ENCODE measurements around the gene CATSPER4. TPM values are rescaled to one million over a fixed set of nuclear protein-coding genes. Genes with fewer than 3 reads are reported as not detected.
A peak's percentile ranks its signal among the peaks of the same experiment; 100 is the strongest.

CATSPER4 gene
- total RNA-seq, 3 donors from 2014 or later (not counting 1 experiment from before 2014, with no cell fraction given), result not detected

DNA sequence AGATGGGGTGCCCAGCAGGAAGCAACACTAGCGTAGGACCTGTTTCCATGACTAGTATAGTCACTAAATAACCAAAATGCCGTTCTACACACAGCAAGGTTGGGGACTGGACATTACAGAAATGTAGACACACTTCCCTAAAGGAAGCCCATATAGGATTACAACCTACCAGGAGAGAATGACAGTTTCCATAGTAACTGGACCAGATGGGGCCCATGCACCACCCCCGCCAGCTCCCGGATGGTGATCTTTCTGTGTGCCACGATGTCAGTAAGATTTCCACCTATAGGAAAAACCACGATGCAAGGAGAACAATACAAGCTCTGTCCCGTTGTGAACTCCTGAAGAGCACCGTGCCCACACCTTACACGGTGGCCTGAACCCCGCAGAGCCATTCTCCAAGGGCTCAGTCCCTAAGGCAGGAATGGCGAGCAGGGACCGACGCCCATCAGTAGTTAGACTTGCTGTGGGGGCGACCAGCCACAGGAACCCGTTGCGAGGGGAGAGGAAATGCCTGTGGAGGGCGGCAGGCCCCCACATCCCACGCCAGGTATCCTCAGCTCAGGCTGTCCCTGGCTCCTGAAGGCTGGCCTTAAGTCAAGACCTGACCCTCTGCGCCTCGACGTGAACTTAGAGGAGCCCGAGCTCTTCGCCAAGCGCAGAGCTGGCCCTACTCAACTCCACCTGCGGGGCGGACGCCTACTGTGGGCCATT is 30.0 kb downstream of the CATSPER4 start:
- no peaks in the 10 kb centered on the region for H3K9me3 Mint-ChIP-seq
- H3K9me3 ChIP-seq (ENCODE audit: control insufficient read depth, insufficient read depth, low read length), result no peaks in the 10 kb centered on the region
- peaks cover 0 to 2% of the 10 kb centered on the region in 2 donors for H3K27me3 Mint-ChIP-seq (ENCODE audit: low read depth in 2 of 2)
- no peaks in the 10 kb centered on the region for H3K27me3 ChIP-seq (ENCODE audit: control insufficient read depth, insufficient read depth, low read length)
- H3K27ac Mint-ChIP-seq, result no peak overlapping the region
- DNase-seq (no peak), ATAC-seq (no peak)
- no peaks in the 10 kb centered on the region for H3K36me3 ChIP-seq (ENCODE audit: control insufficient read depth, insufficient read depth, low read length)
- peaks cover 8% of the 10 kb centered on the region for H3K4me1 ChIP-seq (ENCODE audit: control insufficient read depth, insufficient read depth, low read length)
- peaks cover 0 to 5% of the 10 kb centered on the region in 2 donors for H3K4me1 Mint-ChIP-seq
- 74% methylated on average over 27 of the region's 27 CpGs for WGBS (ENCODE audit: insufficient coverage)
- TF ChIP-seq, protein P1, sequence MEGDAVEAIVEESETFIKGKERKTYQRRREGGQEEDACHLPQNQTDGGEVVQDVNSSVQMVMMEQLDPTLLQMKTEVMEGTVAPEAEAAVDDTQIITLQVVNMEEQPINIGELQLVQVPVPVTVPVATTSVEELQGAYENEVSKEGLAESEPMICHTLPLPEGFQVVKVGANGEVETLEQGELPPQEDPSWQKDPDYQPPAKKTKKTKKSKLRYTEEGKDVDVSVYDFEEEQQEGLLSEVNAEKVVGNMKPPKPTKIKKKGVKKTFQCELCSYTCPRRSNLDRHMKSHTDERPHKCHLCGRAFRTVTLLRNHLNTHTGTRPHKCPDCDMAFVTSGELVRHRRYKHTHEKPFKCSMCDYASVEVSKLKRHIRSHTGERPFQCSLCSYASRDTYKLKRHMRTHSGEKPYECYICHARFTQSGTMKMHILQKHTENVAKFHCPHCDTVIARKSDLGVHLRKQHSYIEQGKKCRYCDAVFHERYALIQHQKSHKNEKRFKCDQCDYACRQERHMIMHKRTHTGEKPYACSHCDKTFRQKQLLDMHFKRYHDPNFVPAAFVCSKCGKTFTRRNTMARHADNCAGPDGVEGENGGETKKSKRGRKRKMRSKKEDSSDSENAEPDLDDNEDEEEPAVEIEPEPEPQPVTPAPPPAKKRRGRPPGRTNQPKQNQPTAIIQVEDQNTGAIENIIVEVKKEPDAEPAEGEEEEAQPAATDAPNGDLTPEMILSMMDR (IDR thresholded peaks at IDR 0.05), result no peak
- H3K4me3 ChIP-seq (ENCODE audit: low read length), result no peak overlapping the region
- intact Hi-C loops (cut with micrococcal nuclease), result no loop called here
- no peak overlapping the region for H3K4me3 Mint-ChIP-seq
- no peaks in the 10 kb centered on the region for H3K36me3 Mint-ChIP-seq
- H3K27ac ChIP-seq (ENCODE audit: low read length), result no peak overlapping the region

- no peaks in the 10 kb centered on the region for H3K9me3 ChIP-seq (ENCODE audit: control insufficient read depth, insufficient read depth, low read length)
- H3K4me1 ChIP-seq (ENCODE audit: control insufficient read depth, insufficient read depth, low read length), result peaks cover 15% of the 10 kb centered on the region
- H3K27me3 ChIP-seq (ENCODE audit: control insufficient read depth, insufficient read depth, low read length), result peaks cover 3% of the 10 kb centered on the region
- DNase-seq (no peak), ATAC-seq (no peak)
- no peak overlapping the region for H3K27ac ChIP-seq (ENCODE audit: low read length)
- H3K27me3 Mint-ChIP-seq (ENCODE audit: low read depth in 2 of 2), result peaks cover 7 to 8% of the 10 kb centered on the region in 2 donors
- H3K36me3 Mint-ChIP-seq, result no peaks in the 10 kb centered on the region
- no peak overlapping the region for H3K4me3 ChIP-seq (ENCODE audit: low read length)
- H3K4me3 Mint-ChIP-seq, result no peak overlapping the region
- H3K27ac Mint-ChIP-seq, result no peak overlapping the region
- intact Hi-C loops (cut with micrococcal nuclease), result no loop called here
- TF ChIP-seq, protein P1 (IDR thresholded peaks at IDR 0.05), result no peak
- no peaks in the 10 kb centered on the region for H3K9me3 Mint-ChIP-seq
- no peaks in the 10 kb centered on the region for H3K36me3 ChIP-seq (ENCODE audit: control insufficient read depth, insufficient read depth, low read length)
- H3K4me1 Mint-ChIP-seq, result peaks cover 7 to 12% of the 10 kb centered on the region in 2 donors
- WGBS (ENCODE audit: insufficient coverage), result 91% methylated on average over 2 of the region's 2 CpGs
These were observed 30.7 kb downstream of the CATSPER4 start for GRCh38 chr1:26221094-26221493.

DNA sequence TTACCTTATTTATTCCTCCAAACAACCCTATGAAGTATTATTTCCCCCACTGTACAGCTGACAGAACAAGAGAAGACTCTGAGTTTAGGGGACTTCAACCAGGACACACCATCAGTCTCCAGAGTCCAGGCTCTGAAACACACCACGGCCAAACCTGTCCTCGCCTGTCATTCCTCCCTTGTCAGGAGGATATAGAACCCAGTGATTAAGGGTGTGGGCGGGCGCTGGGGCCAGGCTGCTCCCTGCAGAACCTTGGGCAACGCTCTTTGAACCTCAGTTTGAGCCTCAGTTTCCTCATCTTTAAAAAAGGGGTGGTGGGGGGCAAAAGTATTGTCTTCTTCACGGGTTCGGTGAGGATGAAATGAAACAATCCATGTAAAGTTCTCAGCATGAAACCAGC is 34.2 kb downstream of the CATSPER4 start:
- H3K36me3 Mint-ChIP-seq, result no peaks in the 10 kb centered on the region
- Histone ChIP-seq H3K27ac (ENCODE audit: low read length) (no peak overlapping the region), H3K36me3 (ENCODE audit: control insufficient read depth, insufficient read depth, low read length) (no peaks in the 10 kb centered on the region), H3K27me3 (ENCODE audit: control insufficient read depth, insufficient read depth, low read length) (peaks cover 7% of the 10 kb centered on the region), H3K9me3 (ENCODE audit: control insufficient read depth, insufficient read depth, low read length) (no peaks in the 10 kb centered on the region), H3K4me3 (ENCODE audit: low read length) (no peak overlapping the region), H3K4me1 (ENCODE audit: control insufficient read depth, insufficient read depth, low read length) (peaks cover 15% of the 10 kb centered on the region)
- 88% methylated on average over 7 of the region's 7 CpGs for WGBS (ENCODE audit: insufficient coverage)
- peaks cover 12 to 26% of the 10 kb centered on the region in 2 donors for H3K27me3 Mint-ChIP-seq (ENCODE audit: low read depth in 2 of 2)
- TF ChIP-seq, protein P1 (IDR thresholded peaks at IDR 0.05), result no peak
- H3K27ac Mint-ChIP-seq, result no peak overlapping the region
- ATAC-seq (no peak), DNase-seq (no peak)
- H3K4me3 Mint-ChIP-seq, result peak overlapping the region; percentile 9
- H3K4me1 Mint-ChIP-seq, result peaks cover 9 to 15% of the 10 kb centered on the region in 2 donors
- intact Hi-C loops (cut with micrococcal nuclease), result no loop called here
- no peaks in the 10 kb centered on the region for H3K9me3 Mint-ChIP-seq
